Esophagus squamous epithelium (tissue), 5 donors: ENCODE results near the gene ALDH1A3. TPM values are rescaled to one million over a fixed set of nuclear protein-coding genes. Genes with fewer than 3 reads are reported as not detected.

Experiments used
- DNase-seq: peaks from one replicate; lab custom pipeline; 2025; lab: John Stamatoyannopoulos, UW
- H3K27ac ChIP-seq, 4 donors: fragments of 200-600 bp; sonication (generic); one replicate each; pipeline ENCODE4 v1.5.1; 2016 to 2019; ENCODE audit warnings: mild to moderate bottlenecking in 1 of 4
- H3K27me3 ChIP-seq, 4 donors: fragments of 200-600 bp; sonication (generic); 1 replicate in 3 of 4; 2 replicates in 1 of 4; pipeline versions ENCODE4 v1.5.1 to v1.6.0; 2017 to 2021; ENCODE audit warnings: antibody characterized with exemption in 1 of 4
- H3K36me3 ChIP-seq, 3 donors: fragments of 200-600 bp; sonication (generic); one replicate each; pipeline ENCODE4 v1.5.1; 2016 to 2019
- H3K4me1 ChIP-seq, 3 donors: fragments of 200-600 bp; sonication (generic); one replicate each; pipeline ENCODE4 v1.5.1; 2017 to 2019
- H3K4me3 ChIP-seq, 4 donors: fragments of 200-600 bp; sonication (generic); 1 replicate in 3 of 4; 2 replicates in 1 of 4; pipeline ENCODE4 v1.5.1; 2016 to 2019; ENCODE audit warnings: mild to moderate bottlenecking in 2 of 4, moderate library complexity in 1 of 4
- H3K9me3 ChIP-seq, 3 donors: fragments of 200-600 bp; sonication (generic); one replicate each; pipeline ENCODE4 v1.5.1; 2016 to 2019
- CTCF ChIP-seq, 6 experiments: fragments of 450-650 bp in 4 of 6; fragments of 200-600 bp in 2 of 6; sonication (generic) in 2 of 6; IDR thresholded peaks; one replicate each; pipeline ENCODE4 v1.5.1; 2016 to 2019; ENCODE audit warnings: antibody characterized with exemption in 6 of 6, mild to moderate bottlenecking in 4 of 6, moderate library complexity in 4 of 6
- POLR2A ChIP-seq, 4 donors: fragments of 450-650 bp; IDR thresholded peaks; one replicate each; pipeline ENCODE4 v1.6.1; 2017; ENCODE audit warnings: antibody characterized with exemption in 4 of 4, mild to moderate bottlenecking in 4 of 4, moderate library complexity in 3 of 4
- WGBS, 2 donors: methylation state at CpG; one replicate each; pipeline ENCODE4 v1.1.5; 2018; 5-methylcytosine and 5-hydroxymethylcytosine counted together
- intact Hi-C: fragments of 100-400 bp; cut with DNase I; formaldehyde crosslinking; loops from one replicate; pipeline ENCODE4 v1.15.0; 2022
- total RNA-seq, 4 donors: library from RNA; depleted of rRNA; stranded (reverse); fragments of >200 nt; gene quantifications; one replicate each; pipeline ENCODE4 v1.1.0, GENCODE V29; 2016
- donor health status: DM: yes; HTN: yes; CAD: no.

Gene ALDH1A3
- total RNA-seq, 4 donors from 2014 or later: 31.9 to 63.0 (median 38.1) TPM

- no peak overlapping the region for H3K4me3 ChIP-seq
- H3K9me3 ChIP-seq: peaks cover 0 to 6% (median 0%) of the 10 kb centered on the region in 3 donors
- H3K36me3 ChIP-seq: no peaks in the 10 kb centered on the region
- H3K4me1 ChIP-seq: no peaks in the 10 kb centered on the region
- no peak overlapping the region for H3K27ac ChIP-seq
- 69 to 73% methylated on average over 7 of the region's 7 CpGs for WGBS, 2 donors
- DNase-seq: no peak
- peaks cover 0 to 4% (median 0%) of the 10 kb centered on the region in 4 donors for H3K27me3 ChIP-seq
- intact Hi-C loops: no loop called here
- TF ChIP-seq POLR2A (IDR thresholded peaks at IDR 0.05) (no peak), CTCF (IDR thresholded peaks at IDR 0.05) (no peak)
Observed at GRCh38 chr15:100863075-100863795, 16.4 kb upstream of the ALDH1A3 start.

DNA sequence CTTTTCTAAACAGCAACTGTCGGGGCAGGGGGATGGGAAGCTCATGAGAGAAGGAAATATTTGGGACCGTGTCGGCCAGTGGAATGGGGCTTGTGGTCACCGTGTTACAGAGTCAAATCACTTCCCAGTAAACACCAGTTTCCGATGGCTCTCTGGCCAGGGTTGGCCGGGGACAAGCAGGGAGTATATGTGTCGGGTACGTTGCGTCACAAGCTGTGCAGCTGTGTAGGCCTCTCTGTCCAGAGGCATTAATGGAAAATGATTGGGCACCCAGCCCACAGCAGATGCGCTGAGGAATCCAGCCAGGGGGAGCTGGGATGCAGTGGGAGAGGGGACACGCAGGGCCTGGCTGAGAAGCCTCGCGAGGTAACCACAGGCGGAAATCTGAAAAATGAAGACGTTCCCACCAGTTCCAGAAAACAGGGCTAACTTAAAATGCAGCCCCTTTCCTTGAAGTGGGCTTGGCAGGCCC is 15.8 kb upstream of the ALDH1A3 start:
- peaks cover 0 to 4% (median 0%) of the 10 kb centered on the region in 4 donors for H3K27me3 ChIP-seq
- intact Hi-C loops: no loop called here
- H3K9me3 ChIP-seq: peaks cover 0 to 6% (median 0%) of the 10 kb centered on the region in 3 donors
- 76 to 77% methylated on average over 11 to 15 of the region's 15 CpGs for WGBS, 2 donors
- H3K27ac ChIP-seq: no peak overlapping the region
- no peak for DNase-seq
- TF ChIP-seq POLR2A (IDR thresholded peaks at IDR 0.05) (no peak), CTCF (IDR thresholded peaks at IDR 0.05) (no peak)
- no peaks in the 10 kb centered on the region for H3K4me1 ChIP-seq
- H3K36me3 ChIP-seq: no peaks in the 10 kb centered on the region
- no peak overlapping the region for H3K4me3 ChIP-seq

DNA sequence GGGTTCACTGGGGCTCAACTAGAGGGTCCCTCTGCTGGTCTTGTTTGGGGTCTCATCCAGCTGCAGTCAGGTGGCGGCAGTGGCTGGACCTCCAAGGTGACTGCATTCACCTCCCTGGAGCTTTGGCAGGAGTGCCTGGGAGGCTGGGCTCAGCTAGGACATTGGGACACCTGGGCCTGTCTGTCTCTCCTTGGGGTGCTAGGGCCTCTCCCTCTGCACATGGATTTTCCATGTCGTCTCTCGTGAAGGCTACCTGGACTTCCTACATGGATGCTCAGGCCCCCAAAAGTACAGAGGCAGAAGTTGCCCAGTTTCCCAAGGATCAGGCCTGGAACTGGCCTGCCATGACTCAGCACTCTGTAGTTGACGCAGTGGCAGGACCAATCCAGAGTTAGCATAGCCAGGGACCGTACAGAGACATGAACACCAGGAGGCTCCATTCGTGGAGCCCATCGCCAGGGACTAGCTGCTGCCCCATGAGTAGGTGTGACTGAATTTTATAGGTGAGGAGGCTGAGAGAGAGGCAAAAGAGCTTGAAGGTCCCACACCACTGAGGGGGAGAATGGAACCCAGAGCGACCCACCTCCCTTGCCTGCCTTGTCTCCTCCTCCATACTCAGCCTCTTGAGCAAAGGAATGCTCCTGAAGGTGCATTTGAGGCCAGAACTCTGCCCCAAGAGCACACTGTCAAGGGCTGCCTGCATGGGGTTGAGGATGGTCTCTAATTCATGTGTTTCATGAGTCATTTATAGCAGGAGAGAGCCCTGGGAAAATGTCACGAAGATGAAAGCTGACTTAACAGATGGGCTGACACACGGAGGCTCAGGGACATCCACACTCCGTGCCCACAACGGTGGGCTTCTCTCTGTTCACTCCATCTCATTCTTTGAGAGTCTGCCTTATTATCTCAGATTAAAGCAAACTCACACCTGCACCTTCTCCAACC is 13.0 kb upstream of the ALDH1A3 start:
- TF ChIP-seq CTCF (IDR thresholded peaks at IDR 0.05) (no peak), POLR2A (IDR thresholded peaks at IDR 0.05) (no peak)
- Histone ChIP-seq H3K4me1 (no peaks in the 10 kb centered on the region), H3K27me3 (peaks cover 0 to 4% (median 0%) of the 10 kb centered on the region in 4 donors), H3K27ac (no peak overlapping the region), H3K9me3 (no peaks in the 10 kb centered on the region), H3K36me3 (no peaks in the 10 kb centered on the region), H3K4me3 (no peak overlapping the region)
- intact Hi-C loops: no loop called here
- no peak for DNase-seq
- 85 to 88% methylated on average over 6 to 7 of the region's 12 CpGs for WGBS, 2 donors

DNA sequence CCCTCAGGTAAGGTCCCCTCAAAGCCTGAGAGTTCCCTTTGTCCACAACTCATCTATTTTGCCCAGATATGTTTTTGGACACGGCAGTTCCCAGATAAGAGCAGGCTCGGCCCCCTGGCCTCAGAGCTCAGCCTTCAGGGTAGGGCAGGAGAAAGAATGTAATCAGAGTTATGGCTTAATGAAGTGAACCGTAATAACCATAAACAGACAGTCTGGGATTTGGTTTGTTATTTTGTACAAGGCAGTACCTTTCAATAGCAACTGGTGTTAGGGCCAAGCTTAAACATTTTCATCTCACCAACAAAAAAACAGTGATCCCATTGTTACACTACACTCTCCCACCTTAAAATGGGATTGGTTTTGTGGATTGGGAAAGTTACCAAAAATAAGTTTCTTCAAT is 12.2 kb upstream of the ALDH1A3 start:
- Histone ChIP-seq H3K9me3 (no peaks in the 10 kb centered on the region), H3K4me3 (no peak overlapping the region), H3K36me3 (no peaks in the 10 kb centered on the region), H3K4me1 (no peaks in the 10 kb centered on the region), H3K27me3 (no peaks in the 10 kb centered on the region), H3K27ac (no peak overlapping the region)
- WGBS, 2 donors: 57 to 83% methylated on average over 1 to 3 of the region's 3 CpGs
- no peak for DNase-seq
- intact Hi-C loops: no loop called here
- TF ChIP-seq CTCF (IDR thresholded peaks at IDR 0.05) (no peak), POLR2A (IDR thresholded peaks at IDR 0.05) (no peak)
